Small intestine (tissue), 7 donors: Measurements from ENCODE around the gene REG4. TPM values are rescaled to one million over a fixed set of nuclear protein-coding genes. Genes with fewer than 3 reads are reported as not detected.

ENCODE experiments used
- DNase-seq, 2 donors: peaks; one replicate each; pipeline versions ENCODE4 v3.0.0 to v3.0.0-alpha.2; 2013
- FAIRE-seq: peaks from 2 replicates; lab custom pipeline; 2012; peaks lifted over from hg19 to GRCh38; lab: Jason Lieb, UNC
- H3K27ac ChIP-seq, 3 donors: one replicate each; pipeline ENCODE4 v1.5.1; 2013; ENCODE audit warnings: low read length in 2 of 3, mild to moderate bottlenecking in 2 of 3, control low read depth in 1 of 3, inconsistent platforms in 1 of 3, low read depth in 1 of 3, moderate library complexity in 1 of 3
- H3K27me3 ChIP-seq, 3 donors: one replicate each; pipeline ENCODE4 v1.6.1; 2013; ENCODE audit warnings: low read length in 3 of 3, inconsistent platforms in 1 of 3; ENCODE audit not compliant: control insufficient read depth in 3 of 3, insufficient read depth in 3 of 3
- H3K36me3 ChIP-seq, 3 donors: one replicate each; pipeline ENCODE4 v1.6.1; 2013; ENCODE audit warnings: low read length in 3 of 3, inconsistent platforms in 1 of 3, low read depth in 1 of 3, mild to moderate bottlenecking in 1 of 3, moderate library complexity in 1 of 3; ENCODE audit not compliant: control insufficient read depth in 3 of 3, insufficient read depth in 2 of 3
- H3K4me1 ChIP-seq, 3 donors: one replicate each; pipeline ENCODE4 v1.6.1; 2013; ENCODE audit warnings: low read length in 2 of 3, inconsistent platforms in 1 of 3, low read depth in 1 of 3, mild to moderate bottlenecking in 1 of 3, moderate library complexity in 1 of 3; ENCODE audit not compliant: control insufficient read depth in 3 of 3, insufficient read depth in 2 of 3
- H3K4me3 ChIP-seq, 3 donors: one replicate each; pipeline ENCODE4 v1.5.1; 2013; ENCODE audit warnings: low read length in 3 of 3, control low read depth in 1 of 3, inconsistent platforms in 1 of 3, low read depth in 1 of 3, mild to moderate bottlenecking in 1 of 3, moderate library complexity in 1 of 3
- H3K9me3 ChIP-seq, 2 donors: one replicate each; pipeline ENCODE4 v1.6.1; 2013; ENCODE audit warnings: low read depth in 1 of 2, low read length in 1 of 2; ENCODE audit not compliant: control insufficient read depth in 2 of 2, insufficient read depth in 1 of 2
- WGBS, 3 donors: extraction: QIAGEN DNeasy Blood & Tissue Kit; methylation state at CpG; one replicate each; pipeline ENCODE4 v1.1.7; 2013; 5-methylcytosine and 5-hydroxymethylcytosine counted together
- polyA plus RNA-seq, 4 donors: library from polyadenylated mRNA; stranded (reverse) in 3 of 4; unstranded in 1 of 4; fragments of 200-250 nt in 3 of 4; fragments of 120-200 nt in 1 of 4; gene quantifications; one replicate each; pipeline versions ENCODE4 v1.2.1 to v1.2.3, GENCODE V29; 2013
- donor health status: healthy with polysubstance abuse.
- donor health status: control.
- donor health status: control.
- donor health status: Bipolar disorder and iron deficiency.
- donor health status: healthy.

The REG4 gene
- polyA plus RNA-seq, 4 donors, result 145 to 1,219 (median 254) TPM

DNA sequence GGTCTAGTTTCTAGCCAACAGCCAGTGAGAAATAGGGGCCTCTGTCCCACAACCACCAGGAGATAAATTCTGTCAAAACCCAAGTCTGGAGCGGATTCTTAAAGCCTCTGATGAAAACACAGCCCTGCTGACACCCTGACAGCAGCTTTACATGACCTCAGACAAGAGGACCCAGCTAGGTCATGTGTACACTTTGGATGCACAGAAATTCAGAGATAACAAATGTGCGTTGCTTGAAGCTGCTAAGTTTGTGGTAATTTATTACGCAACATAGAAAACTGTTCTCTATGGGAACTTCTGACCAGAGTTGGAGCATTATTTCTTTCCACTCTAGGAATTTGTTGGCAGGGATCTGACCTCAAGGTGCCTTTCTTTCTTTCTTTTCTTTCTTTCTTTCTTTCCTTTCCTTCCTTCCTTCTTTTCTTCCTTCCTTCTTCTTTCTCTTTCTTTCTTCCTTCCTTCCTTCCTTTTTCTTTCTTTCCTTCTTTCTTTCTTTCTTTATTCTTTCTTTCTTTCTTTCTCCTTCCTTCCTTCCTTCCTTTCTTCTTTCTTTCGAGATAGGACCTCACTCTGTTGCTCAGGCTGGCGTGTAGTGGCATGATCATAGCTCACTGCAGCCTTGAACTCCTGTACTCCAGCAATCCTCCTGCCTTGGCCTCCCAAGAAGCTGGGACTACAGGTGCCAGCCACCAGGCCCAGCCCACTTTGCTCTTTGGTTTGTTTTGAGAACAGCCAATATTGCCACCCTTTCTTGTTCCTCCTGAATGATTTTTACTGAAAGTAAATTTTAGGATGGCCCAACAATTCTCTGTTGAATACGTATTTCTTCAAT, 27.7 kb downstream of the REG4 start:
- WGBS, 3 donors, result 62 to 68% (median 65%) methylated on average over 6 of the region's 6 CpGs
- peaks cover 4 to 70% (median 25%) of the 10 kb centered on the region in 3 donors for H3K4me1 ChIP-seq
- no peak overlapping the region for H3K4me3 ChIP-seq
- H3K27ac ChIP-seq, result peak overlapping the region in 2 of 3 donors; percentile 17 to 78
- H3K9me3 ChIP-seq, result no peaks in the 10 kb centered on the region
- H3K36me3 ChIP-seq, result no peaks in the 10 kb centered on the region
- no peaks in the 10 kb centered on the region for H3K27me3 ChIP-seq
- FAIRE-seq, result no peak
- DNase-seq, result peak in 1 of 2 donors; percentile 51

- no peak for FAIRE-seq
- WGBS, 3 donors, result 36 to 61% (median 53%) methylated on average over 7 of the region's 7 CpGs
These were observed 28.5 kb downstream of the REG4 start for GRCh38 chr1:119782631-119783325.

DNA sequence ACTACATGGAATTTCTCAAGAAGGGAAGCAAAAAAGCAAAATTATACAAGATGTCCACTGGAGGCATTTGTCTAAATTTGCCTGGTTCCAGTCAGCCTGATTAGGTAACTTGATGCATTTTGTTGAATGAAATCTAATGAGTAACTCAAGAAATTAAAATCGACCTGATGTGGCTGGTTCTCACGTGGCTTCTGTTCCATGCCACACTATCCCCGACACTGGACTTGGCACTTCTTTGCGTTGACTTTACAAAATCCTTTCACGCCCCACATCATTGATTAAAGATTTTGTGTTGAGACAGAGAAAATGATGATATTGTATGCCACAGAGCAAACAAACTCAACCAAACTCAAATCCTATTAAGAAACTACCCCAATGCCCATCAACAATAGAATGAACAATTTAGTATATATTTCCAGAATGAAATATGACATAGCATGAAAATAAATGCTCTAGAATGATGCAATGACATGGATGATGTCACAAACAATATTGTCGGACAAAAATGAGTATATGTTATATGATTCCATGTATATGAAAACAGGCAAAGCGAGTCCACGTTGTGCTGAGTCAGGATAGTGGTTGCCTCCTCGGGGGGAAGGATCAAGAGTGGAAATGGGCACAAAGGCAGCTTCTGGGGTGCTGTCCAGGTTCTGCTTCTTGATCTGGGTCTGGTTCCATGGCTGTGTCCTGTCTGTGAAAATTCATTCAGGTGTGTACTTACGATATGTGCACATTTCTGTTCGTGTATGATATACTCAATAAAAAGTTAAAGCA, 29.6 kb downstream of the REG4 start:
- no peaks in the 10 kb centered on the region for H3K27me3 ChIP-seq
- H3K4me1 ChIP-seq, result peaks cover 4 to 61% (median 25%) of the 10 kb centered on the region in 3 donors
- H3K4me3 ChIP-seq, result no peak overlapping the region
- DNase-seq, result no peak
- peak overlapping the region in 1 of 3 donors; percentile 78 for H3K27ac ChIP-seq
- 85 to 94% (median 88%) methylated on average over 11 of the region's 11 CpGs for WGBS, 3 donors
- no peaks in the 10 kb centered on the region for H3K36me3 ChIP-seq
- H3K9me3 ChIP-seq, result no peaks in the 10 kb centered on the region
- FAIRE-seq, result no peak

More at GRCh38 chr1:119782631-119783325, 28.5 kb downstream of the REG4 start:
- H3K4me3 ChIP-seq, result no peak overlapping the region
- H3K27me3 ChIP-seq, result no peaks in the 10 kb centered on the region
- peaks cover 4 to 66% (median 25%) of the 10 kb centered on the region in 3 donors for H3K4me1 ChIP-seq
- H3K36me3 ChIP-seq, result no peaks in the 10 kb centered on the region
- H3K9me3 ChIP-seq, result no peaks in the 10 kb centered on the region
- peak overlapping the region in 2 of 3 donors; percentile 17 to 78 for H3K27ac ChIP-seq
- DNase-seq, result peak in 1 of 2 donors; percentile 57

DNA sequence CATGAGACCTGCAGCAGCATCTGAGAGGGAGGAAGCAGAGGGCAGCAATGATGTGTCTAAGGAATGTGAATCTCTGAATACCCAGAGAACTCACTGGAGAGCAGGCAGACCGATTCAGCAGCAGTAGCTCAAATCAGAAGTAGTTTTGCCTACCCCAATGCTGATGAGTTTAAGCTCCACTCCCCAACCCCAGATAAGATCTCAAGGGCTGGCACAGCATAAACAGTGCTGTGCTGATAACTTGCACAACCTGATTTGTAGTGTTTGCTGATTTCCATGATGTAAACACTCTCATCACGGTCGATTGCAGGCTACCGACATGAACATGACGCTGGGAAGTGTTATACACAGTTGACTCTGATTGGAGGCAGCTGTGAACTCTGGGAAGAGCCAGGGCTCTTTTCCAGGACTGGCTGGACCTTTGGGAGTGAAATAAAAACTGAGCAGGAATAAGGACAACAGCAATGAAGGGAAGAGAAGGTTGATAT, 31.3 kb downstream of the REG4 start:
- H3K4me3 ChIP-seq, result no peak overlapping the region
- DNase-seq, result peak; percentile 58 to 72
- no peaks in the 10 kb centered on the region for H3K9me3 ChIP-seq
- no peaks in the 10 kb centered on the region for H3K27me3 ChIP-seq
- FAIRE-seq, result no peak
- no peaks in the 10 kb centered on the region for H3K36me3 ChIP-seq
- H3K4me1 ChIP-seq, result peaks cover 4 to 62% (median 21%) of the 10 kb centered on the region in 3 donors
- H3K27ac ChIP-seq, result peak overlapping the region in 2 of 3 donors; percentile 2 to 76
- 7 to 25% (median 18%) methylated on average over 5 of the region's 5 CpGs for WGBS, 3 donors

- Histone ChIP-seq H3K4me3 (no peak overlapping the region), H3K9me3 (no peaks in the 10 kb centered on the region), H3K4me1 (peaks cover 4 to 55% (median 17%) of the 10 kb centered on the region in 3 donors), H3K36me3 (no peaks in the 10 kb centered on the region), H3K27ac (peak overlapping the region in 2 of 3 donors; percentile 23 to 76), H3K27me3 (no peaks in the 10 kb centered on the region)
- FAIRE-seq, result no peak
- WGBS, 3 donors, result 83 to 88% (median 84%) methylated on average over 12 to 13 of the region's 13 CpGs
- DNase-seq, result no peak
These were observed 32.2 kb downstream of the REG4 start for GRCh38 chr1:119778886-119779560.

DNA sequence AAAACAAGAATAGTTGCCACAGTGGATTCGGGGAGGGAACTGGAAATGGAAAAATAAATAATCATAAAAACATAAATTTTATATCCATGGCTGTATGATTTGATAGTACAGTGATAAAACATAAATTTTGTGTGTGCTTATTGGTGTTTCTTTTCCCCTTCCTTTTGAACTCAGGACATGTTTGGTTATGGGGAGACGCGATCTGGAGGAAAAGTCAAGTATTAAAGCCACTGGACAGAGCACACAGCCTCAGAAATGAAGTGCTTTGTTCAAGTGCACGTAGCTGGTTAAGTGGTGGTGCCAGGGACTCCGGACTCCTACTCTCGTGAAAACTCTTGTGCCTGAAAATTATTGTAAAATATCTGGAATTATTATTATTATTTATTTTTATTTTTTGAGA, 32.9 kb downstream of the REG4 start:
- FAIRE-seq, result no peak
- 69 to 78% (median 77%) methylated on average over 6 of the region's 6 CpGs for WGBS, 3 donors

GRCh38 chr1:119774746-119775490, 36.3 kb downstream of the REG4 start:
- Histone ChIP-seq H3K27ac (peak overlapping the region; percentile 16 to 93 (median 57)), H3K9me3 (no peaks in the 10 kb centered on the region), H3K4me1 (peaks cover 7 to 58% (median 9%) of the 10 kb centered on the region in 3 donors), H3K4me3 (no peak overlapping the region), H3K27me3 (no peaks in the 10 kb centered on the region), H3K36me3 (no peaks in the 10 kb centered on the region)
- DNase-seq (peak; percentile 76 to 87), FAIRE-seq (no peak)
- 14 to 56% (median 31%) methylated on average over 7 of the region's 7 CpGs for WGBS, 3 donors

More for the DNA sequence above, 32.9 kb downstream of the REG4 start:
- Histone ChIP-seq H3K36me3 (no peaks in the 10 kb centered on the region), H3K27ac (no peak overlapping the region), H3K4me3 (no peak overlapping the region), H3K27me3 (no peaks in the 10 kb centered on the region), H3K4me1 (peaks cover 2 to 55% (median 23%) of the 10 kb centered on the region in 3 donors), H3K9me3 (no peaks in the 10 kb centered on the region)
- no peak for DNase-seq
